K562 (cell line): ENCODE measurements around the gene SARS1.

ENCODE experiments used
- EZH2 ChIP-seq: IDR thresholded peaks from 2 replicates; pipeline ENCODE4 v1.6.1; 2012; ENCODE audit warnings: low read depth, mild to moderate bottlenecking, inconsistent platforms, low read length, borderline replicate concordance
- TF ChIP-seq, protein P1 (sequence below): sonication (generic); formaldehyde crosslinking; IDR thresholded peaks from 2 replicates; pipeline ENCODE4 v1.5.0; 2020; ENCODE audit warnings: missing genetic modification reagents

DNA sequence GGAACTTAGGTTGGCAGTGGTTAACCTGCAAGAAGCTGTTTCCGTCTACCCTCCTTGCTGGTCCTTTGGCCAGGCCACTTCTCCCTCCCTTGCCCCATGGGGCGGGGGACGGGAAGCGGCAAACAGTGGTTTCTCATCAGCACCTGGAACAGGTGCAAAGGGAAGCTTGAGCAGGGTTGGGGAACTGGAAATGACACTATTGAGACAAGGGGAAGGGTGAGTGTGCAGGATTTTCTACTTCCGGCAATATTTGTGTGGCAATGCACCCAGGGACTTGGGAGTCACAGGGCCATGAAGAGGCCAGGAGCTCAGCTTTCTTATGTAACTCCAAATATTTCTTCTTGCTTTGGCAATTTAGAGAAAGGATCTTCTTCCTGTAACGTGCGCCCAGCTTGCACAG is 29.0 kb upstream of the SARS1 start:
- TF ChIP-seq EZH2: no peak
- TF ChIP-seq, protein P1, sequence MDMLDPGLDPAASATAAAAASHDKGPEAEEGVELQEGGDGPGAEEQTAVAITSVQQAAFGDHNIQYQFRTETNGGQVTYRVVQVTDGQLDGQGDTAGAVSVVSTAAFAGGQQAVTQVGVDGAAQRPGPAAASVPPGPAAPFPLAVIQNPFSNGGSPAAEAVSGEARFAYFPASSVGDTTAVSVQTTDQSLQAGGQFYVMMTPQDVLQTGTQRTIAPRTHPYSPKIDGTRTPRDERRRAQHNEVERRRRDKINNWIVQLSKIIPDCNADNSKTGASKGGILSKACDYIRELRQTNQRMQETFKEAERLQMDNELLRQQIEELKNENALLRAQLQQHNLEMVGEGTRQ (CRISPR knock-in tag): no peak
